ENCODE results near the gene EIF3L.

DNA sequence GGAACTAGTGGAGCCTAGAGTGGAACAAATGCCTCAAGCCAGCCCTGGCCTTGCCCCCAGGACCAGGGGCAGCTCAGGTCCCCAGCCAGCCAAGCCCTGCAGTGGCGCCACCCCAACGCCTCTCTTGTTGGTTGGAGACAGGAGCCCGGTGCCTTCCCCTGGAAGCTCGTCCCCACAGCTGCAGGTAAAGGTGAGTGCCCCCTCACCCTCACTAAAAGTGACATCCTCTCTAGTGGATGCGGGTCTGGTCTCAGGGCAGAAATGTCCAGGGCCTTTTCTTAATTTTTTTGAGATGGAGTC, 78.4 kb downstream of the EIF3L start:
- TF ChIP-seq, protein P1, sequence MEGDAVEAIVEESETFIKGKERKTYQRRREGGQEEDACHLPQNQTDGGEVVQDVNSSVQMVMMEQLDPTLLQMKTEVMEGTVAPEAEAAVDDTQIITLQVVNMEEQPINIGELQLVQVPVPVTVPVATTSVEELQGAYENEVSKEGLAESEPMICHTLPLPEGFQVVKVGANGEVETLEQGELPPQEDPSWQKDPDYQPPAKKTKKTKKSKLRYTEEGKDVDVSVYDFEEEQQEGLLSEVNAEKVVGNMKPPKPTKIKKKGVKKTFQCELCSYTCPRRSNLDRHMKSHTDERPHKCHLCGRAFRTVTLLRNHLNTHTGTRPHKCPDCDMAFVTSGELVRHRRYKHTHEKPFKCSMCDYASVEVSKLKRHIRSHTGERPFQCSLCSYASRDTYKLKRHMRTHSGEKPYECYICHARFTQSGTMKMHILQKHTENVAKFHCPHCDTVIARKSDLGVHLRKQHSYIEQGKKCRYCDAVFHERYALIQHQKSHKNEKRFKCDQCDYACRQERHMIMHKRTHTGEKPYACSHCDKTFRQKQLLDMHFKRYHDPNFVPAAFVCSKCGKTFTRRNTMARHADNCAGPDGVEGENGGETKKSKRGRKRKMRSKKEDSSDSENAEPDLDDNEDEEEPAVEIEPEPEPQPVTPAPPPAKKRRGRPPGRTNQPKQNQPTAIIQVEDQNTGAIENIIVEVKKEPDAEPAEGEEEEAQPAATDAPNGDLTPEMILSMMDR (IDR thresholded peaks at IDR 0.05; ENCODE audit: control extremely low read depth in 1 of 3, insufficient read depth in 1 of 3, low read depth in 1 of 3, low read length in 3 of 3): no peak
- TF ChIP-seq CEBPB (IDR thresholded peaks at IDR 0.05; ENCODE audit: low read depth, low read length): no peak
- TF ChIP-seq MAFK (IDR thresholded peaks at IDR 0.05; ENCODE audit: low read depth, low read length): no peak
- TF ChIP-seq, protein P2, sequence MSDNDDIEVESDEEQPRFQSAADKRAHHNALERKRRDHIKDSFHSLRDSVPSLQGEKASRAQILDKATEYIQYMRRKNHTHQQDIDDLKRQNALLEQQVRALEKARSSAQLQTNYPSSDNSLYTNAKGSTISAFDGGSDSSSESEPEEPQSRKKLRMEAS (IDR thresholded peaks at IDR 0.05): no peak
- TF ChIP-seq, protein P3, sequence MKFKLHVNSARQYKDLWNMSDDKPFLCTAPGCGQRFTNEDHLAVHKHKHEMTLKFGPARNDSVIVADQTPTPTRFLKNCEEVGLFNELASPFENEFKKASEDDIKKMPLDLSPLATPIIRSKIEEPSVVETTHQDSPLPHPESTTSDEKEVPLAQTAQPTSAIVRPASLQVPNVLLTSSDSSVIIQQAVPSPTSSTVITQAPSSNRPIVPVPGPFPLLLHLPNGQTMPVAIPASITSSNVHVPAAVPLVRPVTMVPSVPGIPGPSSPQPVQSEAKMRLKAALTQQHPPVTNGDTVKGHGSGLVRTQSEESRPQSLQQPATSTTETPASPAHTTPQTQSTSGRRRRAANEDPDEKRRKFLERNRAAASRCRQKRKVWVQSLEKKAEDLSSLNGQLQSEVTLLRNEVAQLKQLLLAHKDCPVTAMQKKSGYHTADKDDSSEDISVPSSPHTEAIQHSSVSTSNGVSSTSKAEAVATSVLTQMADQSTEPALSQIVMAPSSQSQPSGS (IDR thresholded peaks at IDR 0.05; ENCODE audit: low read length): no peak
- no peak for TF ChIP-seq FOSL1 (IDR thresholded peaks at IDR 0.05; ENCODE audit: insufficient read depth, low read depth, low read length)
- TF ChIP-seq EP300 (IDR thresholded peaks at IDR 0.05; ENCODE audit: borderline replicate concordance in 1 of 2, low read depth in 2 of 2, low read length in 2 of 2): no peak
- no peak for TF ChIP-seq CTBP2 (IDR thresholded peaks at IDR 0.05; ENCODE audit: borderline replicate concordance, insufficient read depth, insufficient read length, low read length)
- TF ChIP-seq GTF2F1 (IDR thresholded peaks at IDR 0.05; ENCODE audit: borderline replicate concordance, low read depth, low read length): no peak
- TF ChIP-seq POLR2AphosphoS5 (IDR thresholded peaks at IDR 0.05; ENCODE audit: low read depth, low read length): no peak
- no peak for TF ChIP-seq RAD21 (IDR thresholded peaks at IDR 0.05 in 1 of 2, conservative IDR thresholded peaks at IDR 0.05 in 1 of 2; ENCODE audit: low read depth in 2 of 2, low read length in 2 of 2)
- no peak for TF ChIP-seq RFX5 (IDR thresholded peaks at IDR 0.05; ENCODE audit: borderline replicate concordance, low read depth, low read length)
